ENCODE measurements around the gene MPLKIP. TPM values are rescaled to one million over a fixed set of nuclear protein-coding genes. Genes with fewer than 3 reads are reported as not detected.
"Not testable (repeated sequence)": the region's sequence is repeated elsewhere in the genome, so short reads cannot be mapped to it uniquely, and the experiment has no call there.

The MPLKIP gene
- total RNA-seq, 2 donors from 2014 or later = 56.7 to 67.3 TPM

DNA sequence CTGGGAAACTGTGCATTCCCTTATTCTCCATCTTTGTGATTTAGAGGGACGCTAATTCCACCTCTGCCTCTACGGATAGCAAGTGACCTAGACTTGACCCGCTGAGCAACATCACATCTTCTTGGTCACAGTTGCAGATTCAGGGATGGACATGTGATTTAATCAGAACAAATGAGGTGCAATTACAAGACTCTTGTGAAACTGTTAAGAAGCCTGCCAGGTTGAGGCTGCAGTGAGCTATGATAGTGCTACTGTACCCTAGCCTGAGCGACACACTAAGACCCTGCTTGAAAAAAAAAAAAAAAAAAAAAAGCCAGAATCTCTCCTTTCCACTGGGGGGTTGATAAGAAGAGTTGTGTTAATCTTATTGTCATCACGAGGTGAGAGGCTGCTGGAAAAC, 14.4 kb downstream of the MPLKIP start:
- H3K27ac ChIP-seq = no peak overlapping the region
- WGBS = 86% methylated on average over 5 of the region's 5 CpGs
- no peaks in the 10 kb centered on the region for H3K36me3 ChIP-seq
- TF ChIP-seq, protein P1, sequence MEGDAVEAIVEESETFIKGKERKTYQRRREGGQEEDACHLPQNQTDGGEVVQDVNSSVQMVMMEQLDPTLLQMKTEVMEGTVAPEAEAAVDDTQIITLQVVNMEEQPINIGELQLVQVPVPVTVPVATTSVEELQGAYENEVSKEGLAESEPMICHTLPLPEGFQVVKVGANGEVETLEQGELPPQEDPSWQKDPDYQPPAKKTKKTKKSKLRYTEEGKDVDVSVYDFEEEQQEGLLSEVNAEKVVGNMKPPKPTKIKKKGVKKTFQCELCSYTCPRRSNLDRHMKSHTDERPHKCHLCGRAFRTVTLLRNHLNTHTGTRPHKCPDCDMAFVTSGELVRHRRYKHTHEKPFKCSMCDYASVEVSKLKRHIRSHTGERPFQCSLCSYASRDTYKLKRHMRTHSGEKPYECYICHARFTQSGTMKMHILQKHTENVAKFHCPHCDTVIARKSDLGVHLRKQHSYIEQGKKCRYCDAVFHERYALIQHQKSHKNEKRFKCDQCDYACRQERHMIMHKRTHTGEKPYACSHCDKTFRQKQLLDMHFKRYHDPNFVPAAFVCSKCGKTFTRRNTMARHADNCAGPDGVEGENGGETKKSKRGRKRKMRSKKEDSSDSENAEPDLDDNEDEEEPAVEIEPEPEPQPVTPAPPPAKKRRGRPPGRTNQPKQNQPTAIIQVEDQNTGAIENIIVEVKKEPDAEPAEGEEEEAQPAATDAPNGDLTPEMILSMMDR (IDR thresholded peaks at IDR 0.05) = no peak
- TF ChIP-seq POLR2AphosphoS5 (IDR thresholded peaks at IDR 0.05) = no peak
- no peak for TF ChIP-seq POLR2A (IDR thresholded peaks at IDR 0.05)
- H3K4me1 ChIP-seq (replicated peaks) = no peaks in the 10 kb centered on the region
- H3K9me3 ChIP-seq = no peaks in the 10 kb centered on the region
- no peak for DNase-seq (ENCODE audit: low spot score)
- H3K4me3 ChIP-seq = no peak overlapping the region
- intact Hi-C loops (cut with DNase I) = no loop called here
- H3K27me3 ChIP-seq (replicated peaks; ENCODE audit: insufficient read depth) = no peaks in the 10 kb centered on the region

DNA sequence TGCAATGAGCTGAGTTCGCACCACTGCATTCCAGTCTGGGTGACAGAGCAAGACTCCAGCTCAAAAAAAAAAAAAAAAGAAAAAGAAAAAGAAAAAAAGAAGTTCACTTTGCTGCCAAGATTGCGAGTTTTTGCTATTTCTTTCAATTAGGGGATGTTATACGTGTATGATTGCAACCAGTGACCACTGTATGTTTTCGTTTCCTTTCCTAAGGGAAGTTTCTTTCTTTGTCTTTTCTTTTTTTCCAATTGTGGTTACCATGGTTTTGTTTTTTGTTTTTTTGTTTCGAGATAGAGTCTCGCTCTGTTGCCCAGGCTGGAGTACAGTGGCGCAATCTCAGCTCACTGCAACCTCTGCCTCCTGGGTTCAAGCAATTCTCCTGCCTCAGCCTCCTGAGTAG, 16.2 kb downstream of the MPLKIP start:
- H3K36me3 ChIP-seq; H3K27me3 ChIP-seq (replicated peaks; ENCODE audit: insufficient read depth); H3K9me3 ChIP-seq; H3K4me1 ChIP-seq (replicated peaks); DNase-seq (ENCODE audit: low spot score); H3K27ac ChIP-seq; H3K4me3 ChIP-seq; intact Hi-C loops (cut with DNase I): not testable (repeated sequence)
- 83% methylated on average over 7 of the region's 7 CpGs for WGBS

DNA sequence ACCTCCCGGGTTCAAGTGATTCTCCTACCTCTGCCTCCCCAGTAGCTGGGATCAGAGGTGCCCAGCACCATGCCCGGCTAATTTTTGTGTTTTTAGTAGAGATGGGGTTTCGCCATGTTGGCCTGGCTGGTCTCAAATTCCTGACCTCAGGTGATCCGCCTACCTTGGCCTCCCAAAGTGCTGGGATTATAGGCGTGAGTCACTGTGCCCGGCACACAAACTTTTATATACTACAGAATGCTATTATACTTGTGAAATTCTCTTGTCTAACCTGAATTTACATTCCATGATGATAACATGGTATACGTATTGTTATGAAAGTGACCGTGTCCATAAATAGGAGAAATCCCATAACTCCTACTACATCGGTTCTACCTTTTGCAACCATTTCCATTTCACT, 17.2 kb downstream of the MPLKIP start:
- H3K27ac ChIP-seq; H3K9me3 ChIP-seq; H3K36me3 ChIP-seq; H3K4me3 ChIP-seq; H3K27me3 ChIP-seq (replicated peaks; ENCODE audit: insufficient read depth); DNase-seq (ENCODE audit: low spot score); H3K4me1 ChIP-seq (replicated peaks); intact Hi-C loops (cut with DNase I): not testable (repeated sequence)
- WGBS = 89% methylated on average over 9 of the region's 9 CpGs

DNA sequence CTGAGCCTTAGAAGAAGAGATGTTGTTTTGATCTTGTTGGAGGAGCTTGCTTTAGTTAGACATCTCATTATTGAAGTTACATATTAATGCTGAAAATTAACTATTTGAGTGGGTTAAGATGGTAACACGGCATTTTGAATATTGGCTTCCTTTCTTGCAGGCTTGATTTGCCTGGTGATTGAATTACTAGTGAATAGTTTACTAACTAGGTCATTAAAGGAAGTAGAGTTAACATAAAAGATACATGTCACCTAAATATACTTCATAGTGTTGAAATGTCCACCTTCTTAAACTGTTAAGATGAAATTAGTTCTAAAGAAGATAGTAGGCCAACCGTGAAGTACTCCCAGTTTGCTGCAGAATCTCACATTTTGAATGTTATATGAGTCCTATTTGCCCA, 18.5 kb downstream of the MPLKIP start:
- Histone ChIP-seq H3K4me3 (no peak overlapping the region), H3K27me3 (replicated peaks; ENCODE audit: insufficient read depth) (no peaks in the 10 kb centered on the region), H3K36me3 (no peaks in the 10 kb centered on the region), H3K9me3 (no peaks in the 10 kb centered on the region), H3K27ac (no peak overlapping the region), H3K4me1 (replicated peaks) (no peaks in the 10 kb centered on the region)
- TF ChIP-seq, protein P1 (IDR thresholded peaks at IDR 0.05) = no peak
- TF ChIP-seq POLR2A (IDR thresholded peaks at IDR 0.05) (no peak), POLR2AphosphoS5 (IDR thresholded peaks at IDR 0.05) (no peak)
- intact Hi-C loops (cut with DNase I) = no loop called here
- DNase-seq (ENCODE audit: low spot score) = no peak
- WGBS = 90% methylated on average over 2 of the region's 2 CpGs

DNA sequence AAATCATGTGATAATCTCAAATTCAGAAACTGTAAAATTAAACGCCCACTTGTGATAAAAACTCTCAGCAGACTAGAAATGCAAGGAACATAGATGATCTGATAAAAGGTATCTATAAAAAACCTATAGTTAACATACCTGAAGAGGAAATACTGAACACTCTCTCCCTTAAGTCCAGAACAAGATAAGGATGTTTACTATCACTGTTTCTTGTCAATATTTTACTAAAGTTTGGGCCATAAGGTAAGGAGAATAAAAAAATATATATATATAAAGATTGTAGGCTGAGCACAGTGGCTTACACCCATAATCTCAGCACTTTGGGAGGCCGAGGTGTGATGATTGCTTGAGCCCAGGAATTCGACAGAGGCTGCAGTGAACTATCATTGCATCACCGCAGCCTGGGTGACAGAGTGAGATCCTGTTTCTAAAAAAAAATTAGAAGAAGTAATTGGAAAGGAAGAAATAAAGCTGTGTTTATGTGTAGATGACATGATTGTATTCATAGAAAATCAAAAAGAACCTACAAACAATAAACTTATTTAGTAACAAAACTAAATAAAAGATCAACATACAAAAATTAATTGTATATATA, 28.4 kb downstream of the MPLKIP start:
- no peaks in the 10 kb centered on the region for H3K36me3 ChIP-seq

DNA sequence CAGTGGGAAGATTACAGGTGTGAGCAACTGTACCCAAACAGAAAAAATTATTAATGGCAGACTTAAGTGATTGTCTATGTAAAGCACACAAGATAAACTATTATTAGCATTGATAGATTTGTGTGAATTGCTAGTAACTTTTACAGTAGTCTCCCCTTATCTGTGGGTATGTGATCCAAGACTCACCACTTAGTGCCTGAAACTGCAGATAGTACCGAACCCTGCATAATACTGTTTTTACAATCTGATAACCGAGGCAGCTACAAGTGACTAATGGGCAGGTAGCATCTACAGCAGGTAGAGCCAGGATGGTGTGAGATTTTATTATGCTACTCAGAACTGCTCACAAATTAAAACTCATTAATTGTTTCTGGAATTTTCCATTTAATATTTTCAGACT, 31.5 kb downstream of the MPLKIP start:
- H3K9me3 ChIP-seq = no peaks in the 10 kb centered on the region
- TF ChIP-seq POLR2A (IDR thresholded peaks at IDR 0.05) (no peak), POLR2AphosphoS5 (IDR thresholded peaks at IDR 0.05) (no peak)
- TF ChIP-seq, protein P1 (IDR thresholded peaks at IDR 0.05) = no peak
- no peaks in the 10 kb centered on the region for H3K36me3 ChIP-seq
- no peaks in the 10 kb centered on the region for H3K27me3 ChIP-seq (replicated peaks; ENCODE audit: insufficient read depth)
- H3K27ac ChIP-seq = no peak overlapping the region
- no peak for DNase-seq (ENCODE audit: low spot score)
- WGBS = 94% methylated on average over 2 of the region's 2 CpGs
- intact Hi-C loops (cut with DNase I) = no loop called here
- H3K4me3 ChIP-seq = no peak overlapping the region
- no peaks in the 10 kb centered on the region for H3K4me1 ChIP-seq (replicated peaks)

More for the DNA sequence above, 28.4 kb downstream of the MPLKIP start:
- Histone ChIP-seq H3K4me1 (replicated peaks) (no peaks in the 10 kb centered on the region), H3K27me3 (replicated peaks; ENCODE audit: insufficient read depth) (no peaks in the 10 kb centered on the region), H3K9me3 (no peaks in the 10 kb centered on the region), H3K4me3 (no peak overlapping the region), H3K27ac (no peak overlapping the region)
- no peak for DNase-seq (ENCODE audit: low spot score)
- WGBS = 76% methylated on average over 4 of the region's 4 CpGs
- intact Hi-C loops (cut with DNase I) = no loop called here
- TF ChIP-seq POLR2A (IDR thresholded peaks at IDR 0.05) = no peak
